Urothelium cell line (cell line): ENCODE data around the gene KRT10.
"Not testable (repeated sequence)": the region's sequence is repeated elsewhere in the genome, so short reads cannot be mapped to it uniquely, and the experiment has no call there.

Experiments
- DNase-seq: peaks from one replicate; pipeline ENCODE4 v3.0.0; 2011; ENCODE audit warnings: low spot score, mixed read lengths
- FAIRE-seq: peaks from 2 replicates; lab custom pipeline; 2011; peaks lifted over from hg19 to GRCh38; lab: Jason Lieb, UNC

KRT10 gene

DNA sequence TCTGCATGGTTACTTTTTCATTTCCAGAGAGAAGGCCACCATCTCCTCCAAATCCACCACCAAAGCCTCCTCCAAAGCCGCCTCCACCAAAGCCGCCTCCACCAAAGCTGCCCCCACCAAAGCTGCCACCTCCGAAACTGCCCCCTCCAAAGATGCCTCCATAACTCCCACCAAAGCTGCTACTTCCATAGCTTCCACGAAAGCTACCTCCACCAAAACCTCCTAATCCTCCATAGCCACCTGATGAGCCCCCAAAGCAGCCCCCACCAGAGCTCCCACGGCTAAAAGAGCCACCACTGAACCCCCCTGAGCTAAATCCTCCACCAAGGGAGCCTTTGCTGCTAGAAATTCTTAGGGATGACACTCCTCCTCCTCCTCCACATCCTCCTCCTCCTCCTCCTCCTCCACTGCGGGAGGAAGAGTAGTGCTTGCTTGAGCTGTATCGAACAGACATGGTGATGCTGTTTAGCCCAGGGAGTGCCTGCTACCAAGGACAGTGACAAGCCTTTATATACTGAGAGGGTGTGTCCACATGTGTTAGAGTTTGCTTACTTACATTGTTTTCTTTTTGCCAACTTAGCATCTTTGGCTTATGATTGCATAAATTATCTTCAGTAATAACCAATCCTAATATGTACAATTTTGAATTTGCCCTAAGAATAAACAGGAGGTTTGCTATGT, at the start of gene KRT10:
Gene KRT10 (minus strand): TSS at position 483 of the 681 bp plus-strand sequence. CDS start 29 bp downstream, at position 454.
- no peak for DNase-seq
- no peak for FAIRE-seq

DNA sequence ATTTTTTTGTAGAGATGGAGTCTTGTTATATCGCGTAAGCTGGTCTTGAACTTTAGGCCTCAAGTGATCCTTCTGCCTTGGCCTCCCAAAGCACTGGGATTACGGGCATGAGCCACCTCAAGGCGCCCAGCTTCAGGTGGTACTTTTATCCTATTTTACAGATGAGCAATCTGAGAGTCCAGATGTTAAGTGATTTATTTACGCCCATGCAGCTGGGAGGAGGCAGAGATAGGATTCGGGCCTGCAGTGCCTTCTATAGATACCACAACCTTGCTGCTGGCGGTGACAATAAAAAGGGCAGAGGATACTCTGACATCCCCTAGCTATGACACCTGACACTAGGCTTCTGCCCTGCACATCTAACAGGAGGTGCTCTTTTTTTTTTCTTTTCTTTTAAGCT, 48.9 kb upstream of the KRT10 start:
- FAIRE-seq (no peak), DNase-seq (no peak)

DNA sequence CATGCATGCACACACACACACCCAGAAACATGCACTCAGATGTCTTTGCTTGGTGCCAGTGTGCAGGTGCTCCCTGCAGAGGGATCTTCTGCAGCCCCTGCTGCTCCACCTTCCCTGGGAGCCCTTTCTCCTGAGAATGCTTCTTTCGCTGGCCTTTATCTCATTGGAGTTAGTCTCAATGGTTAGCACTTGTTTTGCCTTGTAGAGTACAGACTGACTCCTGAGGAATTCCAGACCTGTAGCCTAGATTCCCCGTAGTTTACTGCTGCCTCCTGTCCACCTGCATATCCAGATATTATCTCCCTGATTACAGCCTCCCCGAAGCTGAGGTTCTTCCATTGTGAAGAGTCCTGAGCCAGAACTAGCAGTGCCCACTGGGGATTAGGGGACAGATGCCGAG, 47.7 kb upstream of the KRT10 start:
- DNase-seq (no peak), FAIRE-seq (peak; percentile 72)

- DNase-seq (no peak), FAIRE-seq (no peak)
These were observed 44.4 kb upstream of the KRT10 start, which contains the start of gene KRT12 for GRCh38 chr17:40866838-40867237. KRT12 (minus strand) TSS chr17:40867223; CDS start chr17:40867186, 37 bp downstream.

GRCh38 chr17:40864661-40865390, 42.4 kb upstream of the KRT10 start:
- FAIRE-seq (no peak), DNase-seq (no peak)

GRCh38 chr17:40862985-40863733, 40.7 kb upstream of the KRT10 start:
- DNase-seq (no peak), FAIRE-seq (no peak)

GRCh38 chr17:40859536-40859935, 37.1 kb upstream of the KRT10 start:
- no peak for FAIRE-seq
- DNase-seq = no peak

DNA sequence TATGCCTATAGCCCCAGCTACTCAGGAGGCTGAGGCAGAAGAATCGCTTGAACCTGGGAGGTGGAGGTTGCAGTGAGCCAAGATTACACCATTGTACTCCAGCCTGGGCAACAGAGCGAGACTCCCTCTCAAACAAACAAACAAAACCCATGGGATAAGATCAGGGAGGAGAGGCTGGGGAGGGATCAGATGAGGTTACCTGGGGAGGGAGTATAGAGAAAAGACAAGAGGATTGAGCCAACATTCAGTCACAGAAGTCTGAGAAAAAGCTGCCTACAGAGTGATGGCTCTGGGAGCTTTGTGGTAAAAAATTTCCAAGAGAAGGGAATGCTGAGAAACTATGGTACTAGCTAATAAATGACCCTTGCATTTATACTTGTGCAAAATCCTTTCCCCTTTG, 36.3 kb upstream of the KRT10 start:
- not testable (repeated sequence) for DNase-seq, FAIRE-seq

GRCh38 chr17:40857535-40857934, 35.1 kb upstream of the KRT10 start:
- no peak for DNase-seq
- no peak for FAIRE-seq

DNA sequence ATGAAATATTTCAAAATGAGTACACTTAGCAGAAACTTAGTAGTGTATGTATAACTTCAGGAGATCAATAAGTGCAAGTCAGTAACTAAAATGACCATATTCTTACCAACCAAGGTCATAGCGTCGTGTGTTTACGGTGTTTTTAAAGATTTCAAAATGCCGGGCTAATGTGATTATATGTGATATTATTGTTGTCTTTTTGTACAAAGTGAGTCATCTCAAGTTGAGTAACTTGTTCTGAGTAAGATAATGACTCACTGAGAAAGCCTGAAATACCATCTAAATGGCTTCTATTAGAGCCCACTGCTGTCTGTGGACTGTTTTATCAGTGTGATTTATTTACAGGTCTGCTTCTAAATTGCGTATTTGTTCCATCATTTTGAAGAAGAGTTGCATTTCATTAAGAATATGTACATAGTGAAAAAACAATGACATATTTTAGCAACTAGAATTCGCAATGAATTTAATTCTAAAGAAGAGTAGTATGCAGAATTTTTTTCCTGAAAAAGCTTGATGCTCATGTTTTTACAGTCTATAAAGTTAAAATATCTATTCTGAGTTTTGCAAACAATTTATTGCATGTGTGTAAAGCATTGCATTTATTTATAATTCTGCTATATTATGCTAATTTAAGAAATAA, 31.9 kb upstream of the KRT10 start:
- FAIRE-seq (no peak), DNase-seq (peak; percentile 61)

GRCh38 chr17:40852364-40852763, 29.9 kb upstream of the KRT10 start:
- DNase-seq (no peak), FAIRE-seq (no peak)

- no peak for FAIRE-seq
These were observed 28.0 kb upstream of the KRT10 start for GRCh38 chr17:40850293-40850972.

DNA sequence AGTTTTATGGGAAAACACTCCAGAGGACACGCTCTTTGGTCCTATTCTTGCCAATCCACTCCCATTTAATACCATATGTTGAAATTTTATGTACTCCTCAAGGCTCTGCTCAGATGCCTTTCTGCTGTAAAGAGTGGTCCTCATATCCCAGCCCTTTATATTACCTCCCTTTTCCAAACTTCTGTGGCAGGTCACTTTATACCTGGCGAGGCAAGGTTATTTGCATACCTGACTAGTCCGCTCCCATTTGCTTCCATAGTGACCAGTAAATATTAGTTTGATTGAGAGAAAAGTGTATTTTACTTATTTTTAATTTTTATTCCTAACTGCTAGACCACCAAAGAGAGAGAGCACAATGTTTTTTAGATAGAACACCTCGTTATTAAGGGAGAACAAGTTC, 27.3 kb upstream of the KRT10 start:
- DNase-seq = no peak
- FAIRE-seq = no peak

More at GRCh38 chr17:40850293-40850972, 28.0 kb upstream of the KRT10 start:
- DNase-seq = no peak

DNA sequence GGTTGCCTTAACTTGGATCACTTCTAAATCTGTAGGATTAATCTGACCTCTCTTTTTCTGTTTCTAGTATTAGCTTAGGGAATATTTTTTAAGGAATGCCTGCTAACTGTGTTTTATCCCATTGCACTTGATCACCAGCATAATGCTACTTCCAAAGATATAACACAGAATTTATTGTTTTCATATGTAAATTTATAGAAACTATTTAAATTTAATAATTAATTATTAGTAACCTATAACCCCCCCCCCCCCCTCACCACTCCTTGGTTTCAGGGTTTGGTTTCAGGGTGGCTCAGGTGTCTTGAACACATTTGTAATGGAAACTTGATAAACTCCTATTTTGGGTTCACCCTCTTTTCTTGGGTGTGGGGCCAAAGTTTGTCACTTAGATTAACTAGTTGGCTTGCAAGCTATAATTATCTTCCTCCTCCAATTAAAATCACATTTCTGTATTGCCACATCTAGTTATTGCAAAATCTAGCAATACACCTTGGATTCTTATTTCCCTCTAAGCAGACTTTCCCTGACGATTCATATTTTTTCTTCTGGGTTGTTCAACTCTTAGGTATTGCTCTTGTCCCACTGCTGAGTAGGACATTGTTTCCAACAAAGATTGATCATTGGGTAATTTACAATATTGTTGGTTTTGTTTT, 26.3 kb upstream of the KRT10 start:
- FAIRE-seq = no peak

GRCh38 chr17:40846515-40847144, 24.2 kb upstream of the KRT10 start:
- DNase-seq (no peak), FAIRE-seq (peak; percentile 81)

More for the DNA sequence above, 26.3 kb upstream of the KRT10 start:
- DNase-seq = no peak

GRCh38 chr17:40844671-40845107, 22.3 kb upstream of the KRT10 start:
- no peak for DNase-seq
- no peak for FAIRE-seq

DNA sequence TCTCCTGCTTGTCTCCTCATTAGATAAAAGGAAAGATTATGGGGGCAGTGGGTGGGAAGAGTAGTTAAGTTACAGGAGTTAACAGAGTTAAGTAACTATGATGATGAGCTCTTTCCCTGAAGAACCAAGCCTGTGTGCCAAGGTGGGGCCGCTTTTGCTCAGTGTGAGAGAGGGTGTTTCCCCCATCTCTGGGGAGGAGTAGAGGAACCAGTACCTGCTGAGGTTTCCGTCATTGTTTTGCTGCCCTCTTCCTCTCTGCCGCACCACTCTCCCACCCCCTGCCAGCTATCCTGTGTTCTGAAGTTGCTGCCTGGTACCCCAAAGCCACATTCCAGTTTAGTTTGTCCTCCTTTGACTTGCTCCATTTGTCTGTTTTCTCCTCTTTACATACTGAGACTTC, 20.8 kb upstream of the KRT10 start:
- DNase-seq = no peak
- FAIRE-seq = no peak

- no peak for FAIRE-seq
- DNase-seq = no peak
These were observed 18.8 kb upstream of the KRT10 start for GRCh38 chr17:40841246-40841645.

GRCh38 chr17:40839194-40839593, 16.8 kb upstream of the KRT10 start:
- DNase-seq (no peak), FAIRE-seq (no peak)
